HepG2 (cell line): ENCODE data around the gene ABCG4. TPM values are rescaled to one million over a fixed set of nuclear protein-coding genes. Genes with fewer than 3 reads are reported as not detected.

Source experiments
- CHD2 ChIP-seq: IDR thresholded peaks from 2 replicates; pipeline ENCODE4 v1.6.1; 2011; ENCODE audit warnings: low read depth, low read length, improper control_type of control experiment
- HDAC1 ChIP-seq: sonication (generic); formaldehyde crosslinking; IDR thresholded peaks from 2 replicates; pipeline ENCODE4 v1.5.1; 2020; ENCODE audit warnings: mild to moderate bottlenecking, missing genetic modification reagents
- STAT6 ChIP-seq: sonication (generic); formaldehyde crosslinking; IDR thresholded peaks from 2 replicates; pipeline ENCODE4 v1.4.0; 2020; ENCODE audit warnings: missing genetic modification reagents, mild to moderate bottlenecking, borderline replicate concordance
- TCF7 ChIP-seq: sonication (generic); IDR thresholded peaks from 2 replicates; pipeline ENCODE4 v1.6.1; 2016; ENCODE audit warnings: antibody characterized with exemption, low read depth
- TOPORS ChIP-seq: sonication (generic); formaldehyde crosslinking; IDR thresholded peaks from 2 replicates; pipeline ENCODE4 v1.8.0; 2023; ENCODE audit warnings: mild to moderate bottlenecking, missing genetic modification reagents
- ZNF160 ChIP-seq: sonication (generic); formaldehyde crosslinking; IDR thresholded peaks from 2 replicates; pipeline ENCODE4 v1.8.0; 2022; ENCODE audit warnings: mild to moderate bottlenecking, inconsistent platforms, missing genetic modification reagents
- ZNF350 ChIP-seq: sonication (generic); formaldehyde crosslinking; IDR thresholded peaks from 2 replicates; pipeline ENCODE4 v1.4.0; 2020; ENCODE audit warnings: mild to moderate bottlenecking, low read depth, missing genetic modification reagents, borderline replicate concordance
- ZNF562 ChIP-seq: sonication (generic); formaldehyde crosslinking; IDR thresholded peaks from 2 replicates; pipeline ENCODE4 v1.8.0; 2022; ENCODE audit warnings: missing genetic modification reagents, borderline replicate concordance
- ZNF646 ChIP-seq: sonication (generic); formaldehyde crosslinking; IDR thresholded peaks from 2 replicates; pipeline ENCODE4 v1.9.0; 2021; ENCODE audit warnings: mild to moderate bottlenecking, missing genetic modification reagents
- ZNF704 ChIP-seq: sonication (generic); formaldehyde crosslinking; IDR thresholded peaks from 2 replicates; pipeline ENCODE4 v1.8.1; 2023; ENCODE audit warnings: mild to moderate bottlenecking, inconsistent platforms, moderate library complexity, missing genetic modification reagents, borderline replicate concordance
- polyA plus RNA-seq, 8 experiments: library from polyadenylated mRNA; depleted of rRNA in 3 of 8; stranded (reverse) in 7 of 8; unstranded in 1 of 8; fragments of >200 nt; fragmentation: Illumina TruSeq in 4 of 8; extraction: Trizol in 4 of 8; gene quantifications; 2 replicates each; pipeline versions ENCODE4 v1.2.1 to v1.2.3, GENCODE V29; 2011 to 2016; ENCODE audit warnings: low read depth in 4 of 8, missing spikeins in 1 of 8, mixed read lengths in 1 of 8; ENCODE audit not compliant: insufficient read depth in 1 of 8
- total RNA-seq, 5 experiments: library from RNA; depleted of rRNA; stranded (reverse); fragments of >200 nt; fragmentation: Illumina TruSeq; extraction: Trizol; gene quantifications; 2 replicates each; pipeline ENCODE4 v1.2.3, GENCODE V29; 2016; ENCODE audit warnings: low read depth in 1 of 5
- TF ChIP-seq, protein P1 (sequence below): sonication (generic); formaldehyde crosslinking; IDR thresholded peaks from 2 replicates; pipeline ENCODE4 v1.5.0; 2020; ENCODE audit warnings: missing genetic modification reagents

Gene ABCG4
- total and polyA plus RNA-seq, 2 of the 13 experiments (the other 11 are each of a cell fraction or from before 2014, with no cell fraction given) = not detected

GRCh38 chr11:119168471-119169281, 19.8 kb downstream of the ABCG4 start, which contains the start of gene NLRX1 (continued):
- no peak for TF ChIP-seq ZNF646 (CRISPR knock-in tag)
- no peak for TF ChIP-seq ZNF562 (CRISPR knock-in tag)
- no peak; the same call in 1 of the 2 replicates for TF ChIP-seq ZNF350 (CRISPR knock-in tag)
- peak; percentile 62; the same call in 1 of the 2 replicates for TF ChIP-seq ZNF704
- TF ChIP-seq TCF7 = no peak
- TF ChIP-seq, protein P1, sequence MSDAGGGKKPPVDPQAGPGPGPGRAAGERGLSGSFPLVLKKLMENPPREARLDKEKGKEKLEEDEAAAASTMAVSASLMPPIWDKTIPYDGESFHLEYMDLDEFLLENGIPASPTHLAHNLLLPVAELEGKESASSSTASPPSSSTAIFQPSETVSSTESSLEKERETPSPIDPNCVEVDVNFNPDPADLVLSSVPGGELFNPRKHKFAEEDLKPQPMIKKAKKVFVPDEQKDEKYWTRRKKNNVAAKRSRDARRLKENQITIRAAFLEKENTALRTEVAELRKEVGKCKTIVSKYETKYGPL (CRISPR knock-in tag) = no peak
- 0 out of 2 replicates have a peak, but pooled peaks have one; percentile 11 for TF ChIP-seq CHD2
- TF ChIP-seq TOPORS (CRISPR knock-in tag) = no peak; the same call in 1 of the 2 replicates
- TF ChIP-seq HDAC1 = peak; percentile 72
- no peak for TF ChIP-seq STAT6 (CRISPR knock-in tag)
- TF ChIP-seq ZNF160 = peak; percentile 34; the same call in 1 of the 2 replicates
